Testis (tissue), 5 donors: ENCODE data around the gene ZNF705A. TPM values are rescaled to one million over a fixed set of nuclear protein-coding genes. Genes with fewer than 3 reads are reported as not detected.
"Not testable (repeated sequence)": the region's sequence is repeated elsewhere in the genome, so short reads cannot be mapped to it uniquely, and the experiment has no call there.

Experiments
- DNase-seq: peaks from one replicate; pipeline ENCODE4 v3.0.0-alpha.2; 2019
- H3K27ac ChIP-seq, 2 donors: fragments of 200-600 bp; sonication (generic); one replicate each; pipeline ENCODE4 v1.5.1; 2019
- H3K27me3 ChIP-seq: fragments of 200-600 bp; sonication (generic); one replicate; pipeline ENCODE4 v1.5.1; 2019
- H3K36me3 ChIP-seq: fragments of 200-600 bp; sonication (generic); one replicate; pipeline ENCODE4 v1.5.1; 2017; ENCODE audit warnings: low read depth; ENCODE audit errors: missing control alignments
- H3K4me1 ChIP-seq: fragments of 200-600 bp; sonication (generic); one replicate; pipeline ENCODE4 v1.5.1; 2019
- H3K4me3 ChIP-seq, 2 donors: fragments of 200-600 bp; sonication (generic); one replicate each; pipeline ENCODE4 v1.5.1; 2017 to 2019
- H3K9me3 ChIP-seq: fragments of 200-600 bp; sonication (generic); one replicate; pipeline ENCODE4 v1.5.1; 2017
- POLR2A ChIP-seq: fragments of 450-650 bp; IDR thresholded peaks from one replicate; pipeline ENCODE4 v1.6.1; 2017; ENCODE audit warnings: antibody characterized with exemption, mild to moderate bottlenecking, moderate library complexity
- WGBS, 2 donors: methylation state at CpG; one replicate each; pipeline ENCODE4 v1.1.5; 2018; 5-methylcytosine and 5-hydroxymethylcytosine counted together
- intact Hi-C: fragments of 100-400 bp; cut with DNase I; formaldehyde crosslinking; loops from one replicate; pipeline ENCODE4 v1.15.1; 2023; ENCODE audit warnings: low total_unique reads
- long read RNA-seq, 2 donors: transcript quantifications; one replicate each; lab custom pipeline, GENCODE V29; 2026
- polyA plus RNA-seq: library from polyadenylated mRNA; stranded (reverse); fragments of 350-450 nt; fragmentation: Illumina TruSeq; extraction: RNeasy Lipid Tissue Mini Kit (QIAGEN cat#74804); gene quantifications from one replicate; pipeline ENCODE4 v1.2.3, GENCODE V29; 2014; ENCODE audit warnings: low read depth, low replicate concordance; ENCODE audit not compliant: insufficient read depth
- total RNA-seq, 2 donors: library from RNA; depleted of rRNA; stranded (reverse); fragments of >200 nt; gene quantifications; one replicate each; pipeline ENCODE4 v1.2.3, GENCODE V29; 2016
- TF ChIP-seq, protein P1 (sequence below), 3 experiments: fragments of 450-650 bp in 2 of 3; fragments of 200-600 bp in 1 of 3; sonication (generic) in 1 of 3; IDR thresholded peaks; one replicate each; pipeline ENCODE4 v1.5.1; 2016 to 2019; ENCODE audit warnings: antibody characterized with exemption in 3 of 3, mild to moderate bottlenecking in 2 of 3, moderate library complexity in 1 of 3

The ZNF705A gene
- total RNA-seq (under 1 TPM; 0.43 to 0.87 TPM), polyA plus RNA-seq (0.75 TPM)
- long read RNA-seq, donor 1 = 0 reads
- long read RNA-seq, donor 2 = 0 reads

DNA sequence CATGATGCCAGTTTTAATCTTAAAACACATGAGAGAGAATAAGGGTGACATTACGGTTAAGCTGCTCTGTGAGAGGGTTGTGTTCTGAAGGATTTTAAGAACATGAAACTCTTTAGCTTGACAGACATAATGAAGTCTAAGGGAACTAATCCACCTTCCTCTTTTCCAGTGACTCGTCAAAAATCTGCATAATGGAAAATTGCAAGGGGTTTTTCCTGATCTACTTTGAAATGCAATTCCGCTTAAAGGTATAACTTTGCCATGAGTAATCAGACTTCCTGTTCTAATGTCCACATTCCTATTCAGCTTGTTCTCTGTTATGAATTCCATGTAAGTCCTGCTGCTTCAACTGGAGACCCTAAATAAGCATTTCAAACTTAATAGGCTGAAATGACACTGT, at the start of gene ZNF705A:
ZNF705A (plus strand) TSS at position 171 of the 400 bp plus-strand sequence. CDS start 15,611 bp downstream, outside the sequence.
- Histone ChIP-seq H3K9me3 (no peaks in the 10 kb centered on the region), H3K4me1 (no peaks in the 10 kb centered on the region), H3K36me3 (no peaks in the 10 kb centered on the region), H3K27ac (no peak within 1 kb of the TSS), H3K4me3 (no peak within 1 kb of the TSS), H3K27me3 (no peaks in the 10 kb centered on the region)
- DNase-seq = no peak
- WGBS, 2 donors = 76 to 92% methylated on average over 3 of the region's 3 CpGs
- TF ChIP-seq, protein P1, sequence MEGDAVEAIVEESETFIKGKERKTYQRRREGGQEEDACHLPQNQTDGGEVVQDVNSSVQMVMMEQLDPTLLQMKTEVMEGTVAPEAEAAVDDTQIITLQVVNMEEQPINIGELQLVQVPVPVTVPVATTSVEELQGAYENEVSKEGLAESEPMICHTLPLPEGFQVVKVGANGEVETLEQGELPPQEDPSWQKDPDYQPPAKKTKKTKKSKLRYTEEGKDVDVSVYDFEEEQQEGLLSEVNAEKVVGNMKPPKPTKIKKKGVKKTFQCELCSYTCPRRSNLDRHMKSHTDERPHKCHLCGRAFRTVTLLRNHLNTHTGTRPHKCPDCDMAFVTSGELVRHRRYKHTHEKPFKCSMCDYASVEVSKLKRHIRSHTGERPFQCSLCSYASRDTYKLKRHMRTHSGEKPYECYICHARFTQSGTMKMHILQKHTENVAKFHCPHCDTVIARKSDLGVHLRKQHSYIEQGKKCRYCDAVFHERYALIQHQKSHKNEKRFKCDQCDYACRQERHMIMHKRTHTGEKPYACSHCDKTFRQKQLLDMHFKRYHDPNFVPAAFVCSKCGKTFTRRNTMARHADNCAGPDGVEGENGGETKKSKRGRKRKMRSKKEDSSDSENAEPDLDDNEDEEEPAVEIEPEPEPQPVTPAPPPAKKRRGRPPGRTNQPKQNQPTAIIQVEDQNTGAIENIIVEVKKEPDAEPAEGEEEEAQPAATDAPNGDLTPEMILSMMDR (IDR thresholded peaks at IDR 0.05) = no peak
- no peak for TF ChIP-seq POLR2A
- intact Hi-C loops = no loop called here

DNA sequence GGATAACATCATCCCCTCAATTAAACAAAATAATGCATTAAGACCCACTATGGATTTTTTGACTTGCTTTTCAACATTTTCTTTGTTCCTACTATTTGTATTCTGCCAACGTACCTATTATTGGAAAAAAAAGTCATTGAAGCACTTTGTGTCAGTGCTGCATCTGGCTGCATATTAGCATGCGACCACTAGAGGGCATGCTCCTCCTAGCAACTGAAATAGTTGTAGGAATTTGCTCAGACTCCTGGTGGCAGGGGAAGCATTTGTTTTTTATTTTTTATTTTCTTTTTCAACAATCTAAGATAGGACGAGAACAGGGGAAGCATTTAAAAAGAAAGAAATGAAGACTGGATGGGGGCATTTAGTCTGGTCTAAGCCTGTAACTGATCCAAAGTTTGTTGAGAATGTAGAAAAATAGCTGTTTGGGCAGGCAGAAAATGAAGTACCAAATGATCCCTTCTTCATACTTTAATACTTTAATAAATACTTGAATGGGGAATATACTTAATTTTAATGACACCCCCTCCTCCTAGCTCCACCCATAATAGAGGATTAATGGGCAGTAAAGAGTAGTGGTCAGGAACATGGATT, 47.9 kb upstream of the ZNF705A start:
- no peaks in the 10 kb centered on the region for H3K36me3 ChIP-seq
- no peaks in the 10 kb centered on the region for H3K9me3 ChIP-seq
- peak; percentile 89 for DNase-seq
- intact Hi-C loops = no loop called here
- WGBS, 2 donors = 2 to 5% methylated on average over 3 of the region's 3 CpGs
- no peaks in the 10 kb centered on the region for H3K27me3 ChIP-seq
- no peaks in the 10 kb centered on the region for H3K4me1 ChIP-seq
- H3K4me3 ChIP-seq = no peak overlapping the region
- no peak for TF ChIP-seq POLR2A
- TF ChIP-seq, protein P1 (IDR thresholded peaks at IDR 0.05) = peak; percentile 95 to 99 (median 97)
- H3K27ac ChIP-seq = no peak overlapping the region

- H3K4me3 ChIP-seq = not testable (repeated sequence)
These were observed 43.7 kb upstream of the ZNF705A start for GRCh38 chr12:8113117-8113516.

DNA sequence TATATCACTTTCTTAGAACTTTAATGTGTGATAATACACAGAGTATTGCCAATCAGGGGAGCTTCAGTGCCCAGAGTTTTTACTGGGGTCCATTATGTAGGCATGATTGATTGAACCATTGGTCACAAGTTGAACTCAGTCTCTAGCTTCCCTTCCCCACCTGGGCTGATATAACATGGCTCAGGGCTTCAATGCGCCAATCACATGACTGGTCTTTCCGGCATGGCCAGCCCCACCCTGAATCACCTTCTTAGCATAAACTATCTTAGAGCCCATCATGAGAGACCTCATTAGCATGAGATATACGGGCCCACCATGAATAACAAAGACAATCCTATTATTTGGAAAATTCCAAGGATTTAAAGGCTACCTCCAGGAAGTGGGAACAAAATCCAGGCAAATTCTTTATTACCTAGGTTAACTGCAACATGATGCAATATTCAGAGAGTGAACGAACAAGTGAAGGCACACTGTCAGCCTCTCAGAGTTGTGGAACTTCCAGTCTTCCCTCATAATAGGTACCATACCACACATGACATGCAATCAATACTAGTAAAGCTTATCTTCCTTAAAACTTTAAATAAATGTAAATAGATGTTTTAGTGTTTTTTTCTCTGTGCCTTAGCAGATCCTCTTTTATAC, 36.6 kb upstream of the ZNF705A start:
- no peak overlapping the region for H3K4me3 ChIP-seq
- intact Hi-C loops = no loop called here
- H3K27me3 ChIP-seq = no peaks in the 10 kb centered on the region
- 94 to 98% methylated on average over 4 of the region's 4 CpGs for WGBS, 2 donors
- H3K36me3 ChIP-seq = no peaks in the 10 kb centered on the region
- TF ChIP-seq, protein P1 (IDR thresholded peaks at IDR 0.05) = no peak
- no peak for TF ChIP-seq POLR2A
- no peaks in the 10 kb centered on the region for H3K4me1 ChIP-seq
- no peaks in the 10 kb centered on the region for H3K9me3 ChIP-seq
- no peak for DNase-seq
- H3K27ac ChIP-seq = no peak overlapping the region

More at GRCh38 chr12:8113117-8113516, 43.7 kb upstream of the ZNF705A start:
- intact Hi-C loops, H3K4me1 ChIP-seq, DNase-seq, H3K36me3 ChIP-seq, H3K9me3 ChIP-seq, H3K27ac ChIP-seq, H3K27me3 ChIP-seq: not testable (repeated sequence)
- 95 to 98% methylated on average over 4 of the region's 4 CpGs for WGBS, 2 donors

- H3K27me3 ChIP-seq = no peaks in the 10 kb centered on the region
- no peaks in the 10 kb centered on the region for H3K9me3 ChIP-seq
- intact Hi-C loops = no loop called here
- no peak within 1 kb of the TSS for H3K4me3 ChIP-seq
- H3K4me1 ChIP-seq = no peaks in the 10 kb centered on the region
- no peak within 1 kb of the TSS for H3K27ac ChIP-seq
- no peaks in the 10 kb centered on the region for H3K36me3 ChIP-seq
- DNase-seq = no peak
- no peak for TF ChIP-seq POLR2A
- TF ChIP-seq, protein P1 (IDR thresholded peaks at IDR 0.05) = no peak
- 86% methylated on average over 5 of the region's 5 CpGs for WGBS, 2 donors
These were observed 33.5 kb upstream of the ZNF705A start, which contains the start of gene CLEC4A for GRCh38 chr12:8123124-8123912. Gene CLEC4A, plus strand, starts transcription at chr12:8123617. Its CDS starts 262 bp downstream, at chr12:8123879.
